Endothelial cell of umbilical vein (primary cell): Measurements from ENCODE around the gene TNS1. TPM values are rescaled to one million over a fixed set of nuclear protein-coding genes. Genes with fewer than 3 reads are reported as not detected.

Experiments
- BruUV-seq: library from RNA; stranded (reverse); fragments of 400-500 nt; replicated peaks from 2 replicates; lab custom pipeline; 2021; lab: Mats Ljungman, UMichigan
- CTCF ChIA-PET: fragments of 300-600, 350-600 bp; sonication (Branson Sonifier 250); formaldehyde crosslinking; loops from one replicate; lab custom pipeline; 2021; ENCODE audit warnings: antibody characterized with exemption, inconsistent platforms; lab: Charles Lee
- POLR2A ChIA-PET: fragments of 300-600, 350-600 bp; sonication (Branson Sonifier 250); formaldehyde crosslinking; loops from one replicate; lab custom pipeline; 2021; ENCODE audit warnings: antibody characterized with exemption, inconsistent platforms; lab: Charles Lee
- DNase-seq: peaks from one replicate; pipeline ENCODE4 v3.0.0-alpha.2; 2011; ENCODE audit warnings: low read depth, low spot score
- FAIRE-seq: peaks from 2 replicates; lab custom pipeline; 2011; peaks lifted over from hg19 to GRCh38; lab: Jason Lieb, UNC
- H2AFZ ChIP-seq: 2 replicates; pipeline ENCODE4 v1.6.0; 2012; ENCODE audit warnings: low read depth, low read length, control low read depth, inconsistent platforms
- H3K27ac ChIP-seq: 2 replicates; pipeline ENCODE4 v1.5.1; 2011; ENCODE audit warnings: low read depth, mild to moderate bottlenecking, control low read depth, low read length, moderate library complexity; ENCODE audit not compliant: insufficient read depth
- H3K27me3 ChIP-seq, 2 experiments: 2 replicates each; pipeline versions ENCODE4 v1.6.0 to v1.6.1; 2011; ENCODE audit warnings: low read length in 2 of 2, mixed read lengths in 1 of 2; ENCODE audit not compliant: control insufficient read depth in 2 of 2, insufficient read depth in 2 of 2
- H3K36me3 ChIP-seq, 2 experiments: 2 replicates in 1 of 2; 3 replicates in 1 of 2; pipeline ENCODE4 v1.5.1; 2011; ENCODE audit warnings: low read length in 2 of 2, mild to moderate bottlenecking in 1 of 2, moderate library complexity in 1 of 2; ENCODE audit not compliant: control insufficient read depth in 2 of 2, insufficient read depth in 2 of 2; ENCODE audit errors: extremely low read depth in 1 of 2
- H3K4me1 ChIP-seq: 3 replicates; pipeline ENCODE4 v1.5.1; 2011; ENCODE audit warnings: mild to moderate bottlenecking, low read length; ENCODE audit not compliant: control insufficient read depth, insufficient read depth; ENCODE audit errors: extremely low read depth
- H3K4me2 ChIP-seq: 2 replicates; pipeline ENCODE4 v1.6.1; 2011; ENCODE audit warnings: low read length, control low read depth, mixed read lengths; ENCODE audit not compliant: insufficient read depth
- H3K4me3 ChIP-seq, 3 experiments: fragments of 200-600 bp in 1 of 3; sonication (generic), shearing (Covaris generic) in 1 of 3; replicated peaks in 1 of 3; 2 replicates each; pipeline ENCODE4 v1.5.1; 2011 to 2016; ENCODE audit warnings: control low read depth in 3 of 3, low read length in 3 of 3, mild to moderate bottlenecking in 2 of 3, inconsistent platforms in 1 of 3, low read depth in 1 of 3, moderate library complexity in 1 of 3; ENCODE audit not compliant: insufficient read depth in 1 of 3
- H3K79me2 ChIP-seq: 2 replicates; pipeline ENCODE4 v1.6.0; 2012; ENCODE audit warnings: low read length, inconsistent platforms; ENCODE audit not compliant: control insufficient read depth, insufficient read depth
- H3K9ac ChIP-seq: replicated peaks from 2 replicates; pipeline ENCODE3; 2011; ENCODE audit warnings: low read length, control low read depth; ENCODE audit not compliant: insufficient read depth; ENCODE audit errors: extremely low read depth
- H3K9me1 ChIP-seq: replicated peaks from 3 replicates; pipeline ENCODE4 v1.6.0; 2011; ENCODE audit warnings: mild to moderate bottlenecking, low read length; ENCODE audit not compliant: control insufficient read depth, insufficient read depth; ENCODE audit errors: extremely low read depth
- H3K9me3 ChIP-seq: replicated peaks from 2 replicates; pipeline ENCODE4 v1.5.1; 2012; ENCODE audit warnings: low read length, inconsistent platforms; ENCODE audit not compliant: control insufficient read depth, insufficient read depth
- H4K20me1 ChIP-seq: replicated peaks from 2 replicates; pipeline ENCODE3; 2011; ENCODE audit warnings: mild to moderate bottlenecking, low read length; ENCODE audit not compliant: control insufficient read depth, insufficient read depth; ENCODE audit errors: extremely low read depth
- EZH2 ChIP-seq: IDR thresholded peaks from 2 replicates; pipeline ENCODE4 v1.6.1; 2012; ENCODE audit warnings: borderline replicate concordance, low read depth, mild to moderate bottlenecking, moderate library complexity, low read length, inconsistent platforms; ENCODE audit not compliant: severe bottlenecking
- FOS ChIP-seq: IDR thresholded peaks from 2 replicates; pipeline ENCODE4 v1.6.1; 2011; ENCODE audit warnings: mild to moderate bottlenecking, low read length, moderate library complexity, borderline replicate concordance; ENCODE audit not compliant: insufficient read depth
- GATA2 ChIP-seq: IDR thresholded peaks from 2 replicates; pipeline ENCODE4 v1.7.0; 2011; ENCODE audit warnings: low read depth, mild to moderate bottlenecking, moderate library complexity, mixed read lengths, low read length; ENCODE audit not compliant: insufficient read length, insufficient read depth
- JUN ChIP-seq: IDR thresholded peaks from 2 replicates; pipeline ENCODE4 v1.6.1; 2011; ENCODE audit warnings: borderline replicate concordance, low read depth; ENCODE audit not compliant: insufficient read length, insufficient read depth
- MYC ChIP-seq: IDR thresholded peaks from one replicate; pipeline ENCODE4 v1.6.1; 2011; ENCODE audit warnings: mild to moderate bottlenecking, low read depth, low read length
- POLR2A ChIP-seq: IDR thresholded peaks from 2 replicates; pipeline ENCODE4 v1.6.1; 2012; ENCODE audit warnings: low read depth, mild to moderate bottlenecking, control low read depth, low read length
- POLR2AphosphoS5 ChIP-seq: IDR thresholded peaks from 2 replicates; pipeline ENCODE4 v1.6.1; 2012; ENCODE audit warnings: low read depth, mild to moderate bottlenecking, control low read depth, low read length, moderate library complexity; ENCODE audit not compliant: insufficient read depth
- dilution Hi-C: fragments of 300-500 bp; cut with MboI; formaldehyde crosslinking; loops from one replicate; pipeline ENCODE4 v1.15.0; 2019; ENCODE audit warnings: low sequenced_read_pairs; ENCODE audit not compliant: extremely low pct_ligation_motif_present
- intact Hi-C: fragments of 100-400 bp; cut with micrococcal nuclease; formaldehyde crosslinking; loops from one replicate; pipeline ENCODE4 v1.10.0; 2022
- polyA plus RNA-seq, 4 experiments: library from polyadenylated mRNA; depleted of rRNA in 3 of 4; stranded (reverse) in 3 of 4; unstranded in 1 of 4; fragments of >200 nt; gene quantifications; 2 replicates each; pipeline versions ENCODE4 v1.2.1 to v1.2.3, GENCODE V29; 2011 to 2012; ENCODE audit warnings: missing spikeins in 1 of 4
- total RNA-seq: library from RNA; stranded (reverse); gene quantifications from 2 replicates; pipeline ENCODE4 v1.2.3, GENCODE V29; 2021
- TF ChIP-seq, protein P1 (sequence below), 2 donors: IDR thresholded peaks; 1 replicate in 1 of 2; 2 replicates in 1 of 2; pipeline ENCODE4 v1.5.1; 2011; ENCODE audit warnings: low read length in 2 of 2, mild to moderate bottlenecking in 2 of 2, moderate library complexity in 2 of 2, control low read depth in 1 of 2, inconsistent platforms in 1 of 2, low read depth in 1 of 2; ENCODE audit not compliant: insufficient read depth in 1 of 2; ENCODE audit errors: extremely low read depth in 1 of 2
- TF ChIP-seq, protein P2 (sequence below): IDR thresholded peaks from 2 replicates; pipeline ENCODE4 v1.6.1; 2011; ENCODE audit not compliant: insufficient read depth, insufficient read length

TNS1 gene
- total and polyA plus RNA-seq, 2 donors (not counting 3 experiments of a cell fraction or from before 2014, with no cell fraction given), result 11.0 to 52.1 TPM

- Histone ChIP-seq H3K9me3 (no peaks in the 10 kb centered on the region), H3K9me1 (no peaks in the 10 kb centered on the region), H2AFZ (no peak overlapping the region), H3K9ac (no peak overlapping the region), H3K4me3 (no peak overlapping the region), H3K27me3 (no peaks in the 10 kb centered on the region), H3K4me2 (no peak overlapping the region), H4K20me1 (no peaks in the 10 kb centered on the region), H3K79me2 (no peaks in the 10 kb centered on the region), H3K27ac (no peak overlapping the region), H3K36me3 (no peaks in the 10 kb centered on the region), H3K4me1 (no peaks in the 10 kb centered on the region)
- no peak for FAIRE-seq
- dilution Hi-C loops (no loop called here), intact Hi-C loops (no loop called here)
- DNase-seq, result no peak
- TF ChIP-seq POLR2AphosphoS5, result no peak
- CTCF ChIA-PET, result no interaction called here
- POLR2A ChIA-PET, result no interaction called here
- BruUV-seq, result no TSS peak
Measured at GRCh38 chr2:217954971-217955740, 47.6 kb downstream of the TNS1 start.

GRCh38 chr2:217954469-217954868, 48.3 kb downstream of the TNS1 start:
- Histone ChIP-seq H3K36me3 (no peaks in the 10 kb centered on the region), H3K9ac (no peak overlapping the region), H3K9me1 (no peaks in the 10 kb centered on the region), H2AFZ (no peak overlapping the region), H3K79me2 (no peaks in the 10 kb centered on the region), H3K27ac (no peak overlapping the region), H3K9me3 (no peaks in the 10 kb centered on the region), H3K4me3 (no peak overlapping the region), H3K4me2 (no peak overlapping the region), H3K27me3 (no peaks in the 10 kb centered on the region), H3K4me1 (no peaks in the 10 kb centered on the region), H4K20me1 (no peaks in the 10 kb centered on the region)
- intact Hi-C loops (no loop called here), dilution Hi-C loops (no loop called here)
- DNase-seq, result no peak
- ChIA-PET CTCF (interaction anchor here (1.3 kb wide), 1 partner anchor 35 kb away, joined by 3 read pairs; no protein-coding TSS in a partner anchor), POLR2A (no interaction called here)
- FAIRE-seq, result no peak
- BruUV-seq, result no TSS peak
- no peak for TF ChIP-seq MYC
- TF ChIP-seq POLR2AphosphoS5, result no peak
- no peak for TF ChIP-seq JUN
- TF ChIP-seq FOS, result no peak
- TF ChIP-seq, protein P1, sequence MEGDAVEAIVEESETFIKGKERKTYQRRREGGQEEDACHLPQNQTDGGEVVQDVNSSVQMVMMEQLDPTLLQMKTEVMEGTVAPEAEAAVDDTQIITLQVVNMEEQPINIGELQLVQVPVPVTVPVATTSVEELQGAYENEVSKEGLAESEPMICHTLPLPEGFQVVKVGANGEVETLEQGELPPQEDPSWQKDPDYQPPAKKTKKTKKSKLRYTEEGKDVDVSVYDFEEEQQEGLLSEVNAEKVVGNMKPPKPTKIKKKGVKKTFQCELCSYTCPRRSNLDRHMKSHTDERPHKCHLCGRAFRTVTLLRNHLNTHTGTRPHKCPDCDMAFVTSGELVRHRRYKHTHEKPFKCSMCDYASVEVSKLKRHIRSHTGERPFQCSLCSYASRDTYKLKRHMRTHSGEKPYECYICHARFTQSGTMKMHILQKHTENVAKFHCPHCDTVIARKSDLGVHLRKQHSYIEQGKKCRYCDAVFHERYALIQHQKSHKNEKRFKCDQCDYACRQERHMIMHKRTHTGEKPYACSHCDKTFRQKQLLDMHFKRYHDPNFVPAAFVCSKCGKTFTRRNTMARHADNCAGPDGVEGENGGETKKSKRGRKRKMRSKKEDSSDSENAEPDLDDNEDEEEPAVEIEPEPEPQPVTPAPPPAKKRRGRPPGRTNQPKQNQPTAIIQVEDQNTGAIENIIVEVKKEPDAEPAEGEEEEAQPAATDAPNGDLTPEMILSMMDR (IDR thresholded peaks at IDR 0.05; ENCODE audit: extremely low read depth in 1 of 2, insufficient read depth in 1 of 2, low read depth in 1 of 2, low read length in 2 of 2), result no peak
- no peak for TF ChIP-seq GATA2
- no peak for TF ChIP-seq EZH2
- TF ChIP-seq POLR2A, result no peak
- TF ChIP-seq, protein P2, sequence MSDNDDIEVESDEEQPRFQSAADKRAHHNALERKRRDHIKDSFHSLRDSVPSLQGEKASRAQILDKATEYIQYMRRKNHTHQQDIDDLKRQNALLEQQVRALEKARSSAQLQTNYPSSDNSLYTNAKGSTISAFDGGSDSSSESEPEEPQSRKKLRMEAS, result no peak
